PC-9 (cell line): ENCODE data around the gene CYP4F11. TPM values are rescaled to one million over a fixed set of nuclear protein-coding genes. Genes with fewer than 3 reads are reported as not detected.
"Not testable (repeated sequence)": the region's sequence is repeated elsewhere in the genome, so short reads cannot be mapped to it uniquely, and the experiment has no call there.

ENCODE experiments used
- BruUV-seq: library from RNA; stranded (reverse); fragments of 400-500 nt; replicated peaks from 2 replicates; lab custom pipeline; 2021; lab: Mats Ljungman, UMichigan
- CTCF ChIA-PET: fragments of 300-600 bp; sonication (Branson Sonifier 250); formaldehyde crosslinking; loops from one replicate; lab custom pipeline; 2022; ENCODE audit warnings: antibody characterized with exemption; lab: Charles Lee
- POLR2A ChIA-PET: fragments of 300-600 bp; sonication (Branson Sonifier 250); formaldehyde crosslinking; loops from one replicate; lab custom pipeline; 2022; ENCODE audit warnings: antibody characterized with exemption; ENCODE audit not compliant: unreplicated experiment; lab: Charles Lee
- DNase-seq, 2 experiments: peaks; one replicate each; pipeline versions ENCODE4 v3.0.0 to v3.0.0-alpha.2; 2015 to 2022; ENCODE audit warnings: mixed read lengths in 1 of 2
- H2AFZ ChIP-seq: fragments of 200-600 bp; sonication (generic); 2 replicates; pipeline ENCODE4 v1.8.1; 2017; ENCODE audit warnings: antibody characterized with exemption
- H3F3A ChIP-seq: fragments of 200-600 bp; sonication (generic); 2 replicates; pipeline ENCODE4 v1.8.1; 2017; ENCODE audit warnings: antibody characterized with exemption, mild to moderate bottlenecking, low read depth; ENCODE audit not compliant: insufficient read depth
- H3K27ac ChIP-seq: fragments of 200-600 bp; sonication (generic); 2 replicates; pipeline ENCODE4 v1.6.1; 2016; ENCODE audit warnings: mixed run types
- H3K27me3 ChIP-seq: fragments of 200-600 bp; sonication (generic); 2 replicates; pipeline ENCODE4 v1.6.1; 2016; ENCODE audit warnings: low read depth, mixed run types; ENCODE audit not compliant: insufficient read depth
- H3K36me3 ChIP-seq: fragments of 200-600 bp; sonication (generic); 2 replicates; pipeline ENCODE4 v1.6.1; 2016; ENCODE audit warnings: low read depth, mixed run types
- H3K4me1 ChIP-seq: fragments of 200-600 bp; sonication (generic); replicated peaks from 2 replicates; pipeline ENCODE4 v1.6.1; 2016; ENCODE audit warnings: mixed run types; ENCODE audit not compliant: insufficient read depth
- H3K4me2 ChIP-seq: fragments of 200-600 bp; sonication (generic); 2 replicates; pipeline ENCODE4 v1.6.1; 2017; ENCODE audit warnings: mixed run types
- H3K4me3 ChIP-seq: fragments of 200-600 bp; sonication (generic); 2 replicates; pipeline ENCODE4 v1.6.1; 2016; ENCODE audit warnings: mixed run types
- H3K79me2 ChIP-seq: fragments of 200-600 bp; sonication (generic); 2 replicates; pipeline ENCODE4 v1.6.1; 2017; ENCODE audit warnings: low read depth, mixed run types
- H3K9me2 ChIP-seq: fragments of 200-600 bp; sonication (generic); 2 replicates; pipeline ENCODE4 v1.8.1; 2017; ENCODE audit warnings: mild to moderate bottlenecking; ENCODE audit not compliant: insufficient read depth
- H3K9me3 ChIP-seq: fragments of 200-600 bp; sonication (generic); 2 replicates; pipeline ENCODE4 v1.8.1; 2016; ENCODE audit warnings: low read depth; ENCODE audit not compliant: insufficient read depth
- H4K20me1 ChIP-seq: fragments of 200-600 bp; sonication (generic); 2 replicates; pipeline ENCODE4 v1.8.1; 2017; ENCODE audit not compliant: insufficient read depth
- EZH2 ChIP-seq: fragments of 200-600 bp; sonication (generic); IDR thresholded peaks from 2 replicates; pipeline ENCODE4 v1.8.0; 2017; ENCODE audit warnings: antibody characterized with exemption, low read depth
- intact Hi-C: fragments of 100-400 bp; cut with micrococcal nuclease; formaldehyde crosslinking; loops from one replicate; pipeline ENCODE4 v1.10.0; 2022; ENCODE audit not compliant: unreplicated experiment
- total RNA-seq: library from RNA; stranded (reverse); gene quantifications from 2 replicates; pipeline ENCODE4 v1.2.3, GENCODE V29; 2021
- TF ChIP-seq, protein P1 (sequence below): fragments of 200-600 bp; sonication (generic); conservative IDR thresholded peaks from 2 replicates; pipeline ENCODE4 v1.6.1; 2017; ENCODE audit warnings: mixed run types, antibody characterized with exemption, mild to moderate bottlenecking, moderate library complexity

The CYP4F11 gene
- total RNA-seq, 1 experiment from 2014 or later: 187 TPM

DNA sequence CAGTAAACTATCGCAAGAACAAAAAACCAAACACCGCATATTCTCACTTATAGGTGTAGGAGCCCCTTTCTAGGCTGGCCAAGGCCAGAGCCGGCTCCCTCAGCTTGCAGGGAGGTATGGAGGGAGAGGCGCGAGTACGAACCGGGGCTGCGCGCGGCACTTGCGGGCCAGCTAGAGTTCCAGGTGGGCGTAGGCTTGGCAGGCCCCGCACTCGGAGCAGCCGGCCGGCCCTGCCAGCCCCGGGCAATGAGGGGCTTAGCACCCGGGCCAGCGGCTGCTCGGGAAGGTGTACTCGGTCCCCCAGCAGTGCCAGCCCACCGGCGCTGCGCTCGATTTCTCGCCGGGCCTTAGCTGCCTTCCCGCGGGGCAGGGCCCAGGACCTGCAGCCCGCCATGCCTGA is 34.8 kb downstream of the CYP4F11 start:
- H3K9me2 ChIP-seq, H3K4me1 ChIP-seq, POLR2A ChIA-PET: not testable (repeated sequence)

DNA sequence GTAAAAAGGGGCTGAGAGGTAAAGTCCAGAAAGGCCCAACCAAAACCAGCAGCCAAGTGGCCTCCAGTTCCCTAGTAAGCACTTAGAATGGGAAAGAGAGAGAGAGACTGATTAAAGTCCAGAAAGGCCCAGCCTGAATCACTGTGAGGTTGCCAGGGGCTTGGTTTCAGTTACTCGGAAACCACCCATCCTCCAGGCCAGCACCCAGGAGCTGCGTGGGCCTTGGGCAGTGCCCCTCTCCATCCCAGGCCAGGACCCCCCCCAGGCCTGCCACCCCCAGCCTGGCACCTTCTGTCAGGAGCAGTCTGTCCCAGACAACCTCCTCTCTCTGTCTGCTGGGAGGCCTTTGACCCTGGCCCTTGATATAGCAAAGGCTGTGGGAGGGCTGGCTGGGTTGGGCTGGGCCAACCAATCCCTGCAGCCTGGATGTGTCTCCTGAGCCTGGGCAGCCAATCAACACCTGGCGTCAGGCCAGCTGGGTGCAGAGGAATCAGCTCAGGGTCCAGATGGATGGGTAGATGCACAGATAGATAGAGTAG is 36.5 kb downstream of the CYP4F11 start, which contains the start of gene CYP4F2:
Gene CYP4F2 (minus strand): TSS at position 337 of the 539 bp plus-strand sequence. CDS start 463 bp downstream, outside the sequence.
- no peaks in the 10 kb centered on the region for H3K4me1 ChIP-seq
- no peaks in the 10 kb centered on the region for H3F3A ChIP-seq
- no peak for TF ChIP-seq EZH2
- no peak within 1 kb of the TSS for H3K27ac ChIP-seq
- POLR2A ChIA-PET: interaction anchor here (0.7 kb wide), 1 partner anchor 111 kb away, joined by 4 read pairs; no protein-coding TSS in a partner anchor
- no peak within 1 kb of the TSS for H3K4me3 ChIP-seq
- no peaks in the 10 kb centered on the region for H3K9me2 ChIP-seq
- H3K27me3 ChIP-seq: no peaks in the 10 kb centered on the region
- H3K36me3 ChIP-seq: no peaks in the 10 kb centered on the region
- H2AFZ ChIP-seq: no peak within 1 kb of the TSS
- no peak for DNase-seq
- no peaks in the 10 kb centered on the region for H3K79me2 ChIP-seq
- H4K20me1 ChIP-seq: no peaks in the 10 kb centered on the region
- BruUV-seq: no TSS peak
- intact Hi-C loops: no loop called here
- no peak within 1 kb of the TSS for H3K4me2 ChIP-seq
- CTCF ChIA-PET: no interaction called here
- H3K9me3 ChIP-seq: no peaks in the 10 kb centered on the region

More for the DNA sequence above, 34.8 kb downstream of the CYP4F11 start:
- DNase-seq, H3F3A ChIP-seq, BruUV-seq, H3K27me3 ChIP-seq, H2AFZ ChIP-seq, H3K4me2 ChIP-seq, H3K27ac ChIP-seq, intact Hi-C loops, H3K36me3 ChIP-seq, CTCF ChIA-PET, H3K4me3 ChIP-seq, H4K20me1 ChIP-seq, H3K9me3 ChIP-seq, H3K79me2 ChIP-seq: not testable (repeated sequence)

DNA sequence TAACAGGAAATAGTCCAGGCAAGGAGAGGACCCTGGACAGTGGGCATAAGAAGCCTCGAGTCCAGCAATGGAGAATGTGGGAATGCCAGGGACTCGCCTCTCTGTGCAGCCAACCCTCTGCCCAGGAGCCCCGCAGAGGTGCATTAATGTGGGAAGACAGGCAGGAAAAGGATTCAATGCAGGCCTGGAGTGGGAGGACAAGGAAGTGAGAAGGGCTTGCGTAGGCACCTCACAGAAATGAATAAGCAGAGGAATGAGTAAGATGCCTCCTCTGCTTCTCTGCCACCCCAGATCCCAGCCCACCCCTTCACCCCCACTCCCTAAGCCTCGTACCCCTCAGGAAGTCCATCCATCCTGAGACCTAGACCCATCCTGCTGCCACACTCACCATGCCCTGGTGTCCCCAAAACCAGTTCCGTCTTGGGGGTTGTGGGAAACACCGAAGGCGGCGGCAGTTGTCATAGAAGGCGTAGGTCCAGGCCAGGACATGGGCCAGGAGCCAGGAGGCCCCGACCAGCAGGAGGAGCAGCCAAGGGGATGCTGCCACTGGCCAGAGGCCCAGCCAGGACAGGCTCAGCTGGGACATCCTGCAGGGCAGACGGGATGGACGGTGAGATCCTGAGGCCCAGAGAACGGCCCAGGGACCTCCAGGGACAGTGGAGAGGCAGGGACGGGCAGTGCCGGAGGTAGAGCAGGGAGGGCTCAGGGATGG is 37.1 kb downstream of the CYP4F11 start:
- Histone ChIP-seq H3K4me1 (no peaks in the 10 kb centered on the region), H3K36me3 (no peaks in the 10 kb centered on the region), H3K27ac (no peak overlapping the region), H2AFZ (no peak overlapping the region), H3K4me2 (no peak overlapping the region), H3F3A (no peaks in the 10 kb centered on the region), H4K20me1 (no peaks in the 10 kb centered on the region), H3K9me2 (no peaks in the 10 kb centered on the region), H3K27me3 (no peaks in the 10 kb centered on the region), H3K9me3 (no peaks in the 10 kb centered on the region), H3K79me2 (no peaks in the 10 kb centered on the region), H3K4me3 (no peak overlapping the region)
- ChIA-PET CTCF (no interaction called here), POLR2A (no interaction called here)
- TF ChIP-seq EZH2: no peak
- no TSS peak for BruUV-seq
- DNase-seq: no peak
- intact Hi-C loops: no loop called here

DNA sequence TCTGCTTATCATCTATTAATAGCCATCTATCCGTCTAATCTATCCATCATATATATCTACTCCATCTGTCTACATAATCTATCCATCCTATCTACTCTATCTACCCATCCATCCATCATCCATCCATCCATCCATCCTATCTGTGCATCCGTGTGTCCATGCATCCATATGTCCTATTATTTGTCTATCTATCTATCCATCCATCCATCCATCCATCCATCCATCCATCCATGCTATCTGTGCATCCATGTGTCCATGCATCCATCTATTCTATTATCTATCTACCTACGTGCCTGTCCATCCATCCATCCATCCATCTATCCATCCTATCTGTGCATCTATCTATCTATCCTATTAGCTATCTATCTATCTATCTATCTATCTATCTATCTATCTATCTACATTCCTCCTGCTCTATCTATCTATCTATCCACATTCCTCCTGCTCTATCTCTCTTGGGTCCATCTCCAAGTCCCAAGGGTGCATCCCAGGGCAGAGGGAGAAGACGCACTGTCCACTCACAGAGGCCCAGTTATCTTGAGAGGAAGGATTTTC is 38.4 kb downstream of the CYP4F11 start:
- no peaks in the 10 kb centered on the region for H3K4me1 ChIP-seq
- H3K27me3 ChIP-seq: peaks cover 3% of the 10 kb centered on the region; the same call in 1 of the 2 replicates
- ChIA-PET CTCF (no interaction called here), POLR2A (no interaction called here)
- no peak overlapping the region for H3K4me2 ChIP-seq
- no peak overlapping the region for H3K27ac ChIP-seq
- no peaks in the 10 kb centered on the region for H3K9me3 ChIP-seq
- BruUV-seq: no TSS peak
- intact Hi-C loops: no loop called here
- H4K20me1 ChIP-seq: no peaks in the 10 kb centered on the region
- H3K4me3 ChIP-seq: no peak overlapping the region
- no peaks in the 10 kb centered on the region for H3K79me2 ChIP-seq
- no peak overlapping the region for H2AFZ ChIP-seq
- TF ChIP-seq EZH2: no peak
- TF ChIP-seq, protein P1, sequence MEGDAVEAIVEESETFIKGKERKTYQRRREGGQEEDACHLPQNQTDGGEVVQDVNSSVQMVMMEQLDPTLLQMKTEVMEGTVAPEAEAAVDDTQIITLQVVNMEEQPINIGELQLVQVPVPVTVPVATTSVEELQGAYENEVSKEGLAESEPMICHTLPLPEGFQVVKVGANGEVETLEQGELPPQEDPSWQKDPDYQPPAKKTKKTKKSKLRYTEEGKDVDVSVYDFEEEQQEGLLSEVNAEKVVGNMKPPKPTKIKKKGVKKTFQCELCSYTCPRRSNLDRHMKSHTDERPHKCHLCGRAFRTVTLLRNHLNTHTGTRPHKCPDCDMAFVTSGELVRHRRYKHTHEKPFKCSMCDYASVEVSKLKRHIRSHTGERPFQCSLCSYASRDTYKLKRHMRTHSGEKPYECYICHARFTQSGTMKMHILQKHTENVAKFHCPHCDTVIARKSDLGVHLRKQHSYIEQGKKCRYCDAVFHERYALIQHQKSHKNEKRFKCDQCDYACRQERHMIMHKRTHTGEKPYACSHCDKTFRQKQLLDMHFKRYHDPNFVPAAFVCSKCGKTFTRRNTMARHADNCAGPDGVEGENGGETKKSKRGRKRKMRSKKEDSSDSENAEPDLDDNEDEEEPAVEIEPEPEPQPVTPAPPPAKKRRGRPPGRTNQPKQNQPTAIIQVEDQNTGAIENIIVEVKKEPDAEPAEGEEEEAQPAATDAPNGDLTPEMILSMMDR: no peak
- H3F3A ChIP-seq: no peaks in the 10 kb centered on the region
- no peaks in the 10 kb centered on the region for H3K36me3 ChIP-seq
- H3K9me2 ChIP-seq: no peaks in the 10 kb centered on the region
- no peak for DNase-seq
